Karpas-422 (cell line): ENCODE results near the gene ANKRD35. TPM values are rescaled to one million over a fixed set of nuclear protein-coding genes. Genes with fewer than 3 reads are reported as not detected.

ENCODE experiments used
- DNase-seq: peaks from one replicate; pipeline ENCODE4 v3.0.0-alpha.2; 2015
- H2AFZ ChIP-seq: fragments of 200-600 bp; sonication (generic); 2 replicates; pipeline ENCODE4 v1.6.1; 2014; ENCODE audit warnings: antibody characterized with exemption, low read length, mixed read lengths
- H3K27ac ChIP-seq: fragments of 200-600 bp; sonication (generic); 2 replicates; pipeline ENCODE4 v1.5.1; 2014; ENCODE audit warnings: mild to moderate bottlenecking, low read length, moderate library complexity
- H3K27me3 ChIP-seq: fragments of 200-600 bp; sonication (generic); 2 replicates; pipeline ENCODE4 v1.6.1; 2014; ENCODE audit warnings: low read length, mixed read lengths
- H3K36me3 ChIP-seq: fragments of 200-600 bp; sonication (generic); 2 replicates; pipeline ENCODE4 v1.6.1; 2014; ENCODE audit warnings: low read length, mixed read lengths; ENCODE audit not compliant: insufficient read depth
- H3K4me1 ChIP-seq: fragments of 200-600 bp; sonication (generic); 2 replicates; pipeline ENCODE4 v1.6.1; 2014; ENCODE audit warnings: mild to moderate bottlenecking, low read length, mixed read lengths
- H3K4me2 ChIP-seq: fragments of 200-600 bp; sonication (generic); 2 replicates; pipeline ENCODE4 v1.6.1; 2014; ENCODE audit warnings: low read length, low read depth, mild to moderate bottlenecking; ENCODE audit not compliant: poor library complexity, severe bottlenecking
- H3K4me3 ChIP-seq: fragments of 200-600 bp; sonication (generic); 2 replicates; pipeline ENCODE4 v1.5.1; 2014; ENCODE audit warnings: mild to moderate bottlenecking, antibody characterized with exemption, low read length, mixed read lengths
- H3K79me2 ChIP-seq: fragments of 200-600 bp; sonication (generic); 2 replicates; pipeline ENCODE4 v1.6.1; 2014; ENCODE audit warnings: mild to moderate bottlenecking, low read length, mixed read lengths
- H3K9ac ChIP-seq: fragments of 200-600 bp; sonication (generic); 2 replicates; pipeline ENCODE4 v1.6.0; 2014; ENCODE audit warnings: low read length
- H3K9me2 ChIP-seq: fragments of 200-600 bp; sonication (generic), shearing (Covaris generic); replicated peaks from 2 replicates; pipeline ENCODE4 v1.6.0; 2014; ENCODE audit warnings: mild to moderate bottlenecking, low read length, moderate library complexity; ENCODE audit not compliant: insufficient read depth
- H3K9me3 ChIP-seq: fragments of 300-700, 200-600 bp; sonication (generic); 2 replicates; pipeline ENCODE4 v1.6.1; 2014; ENCODE audit warnings: low read length, mixed read lengths
- H4K20me1 ChIP-seq: fragments of 200-600 bp; sonication (generic); 2 replicates; pipeline ENCODE4 v1.6.1; 2014; ENCODE audit warnings: mild to moderate bottlenecking, antibody characterized with exemption, low read length, low read depth; ENCODE audit not compliant: insufficient read depth
- total RNA-seq: library from RNA; depleted of rRNA; stranded (reverse); fragments of >200 nt; shearing (Covaris generic); gene quantifications from 2 replicates; pipeline ENCODE4 v1.2.3, GENCODE V29; 2014; ENCODE audit warnings: low replicate concordance

ANKRD35 gene
- total RNA-seq, 1 experiment from 2014 or later = not detected

DNA sequence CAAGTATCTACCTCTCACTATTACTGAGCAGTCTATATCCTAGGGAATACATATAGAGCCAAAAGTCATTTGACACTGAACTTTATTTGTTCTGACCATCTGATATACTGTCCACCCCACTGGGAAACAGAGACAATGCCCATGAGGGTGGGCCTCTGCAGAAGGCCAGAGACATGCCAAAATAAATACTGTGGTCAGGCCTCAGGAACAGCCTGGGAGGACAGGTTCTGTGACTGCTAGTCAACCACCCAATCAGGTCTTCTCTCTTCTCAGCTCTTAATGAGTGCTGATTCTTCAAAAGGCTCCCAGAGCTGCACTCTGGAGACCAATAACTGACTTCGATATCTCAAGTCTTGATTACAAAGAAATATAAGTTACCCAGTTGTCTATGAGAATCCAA lies 5.5 kb upstream of the ANKRD35 start:
- Histone ChIP-seq H4K20me1 (no peaks in the 10 kb centered on the region), H3K9ac (no peak overlapping the region)

DNA sequence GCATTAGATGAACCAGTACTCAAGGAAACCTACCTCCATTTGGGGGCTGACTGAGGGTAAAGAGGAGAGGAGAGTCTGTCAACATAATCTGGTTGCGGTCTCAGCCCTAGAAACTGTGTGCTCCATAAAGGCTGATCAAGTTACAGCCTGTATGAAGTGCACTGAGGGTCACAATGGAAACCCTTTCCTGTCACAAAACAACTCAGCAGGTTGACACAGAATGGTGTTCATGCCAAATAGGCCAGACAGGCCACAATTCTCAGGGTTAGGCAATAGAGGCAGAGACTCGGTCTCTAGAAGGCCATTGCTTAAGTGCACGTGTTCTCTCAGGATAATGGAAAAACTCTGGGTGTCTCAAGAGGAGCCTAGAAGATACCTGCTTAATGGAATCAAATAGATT lies 4.1 kb upstream of the ANKRD35 start:
- no peak overlapping the region for H3K9ac ChIP-seq
- H3K4me2 ChIP-seq = no peak overlapping the region
- H3K4me3 ChIP-seq = no peak overlapping the region
- H3K9me3 ChIP-seq = no peaks in the 10 kb centered on the region
- H3K36me3 ChIP-seq = no peaks in the 10 kb centered on the region
- H2AFZ ChIP-seq = no peak overlapping the region
- H3K79me2 ChIP-seq = no peaks in the 10 kb centered on the region
- H3K27me3 ChIP-seq = no peaks in the 10 kb centered on the region
- H4K20me1 ChIP-seq = no peaks in the 10 kb centered on the region
- peaks cover 16% of the 10 kb centered on the region for H3K4me1 ChIP-seq
- DNase-seq = no peak
- H3K9me2 ChIP-seq = no peaks in the 10 kb centered on the region
- no peak overlapping the region for H3K27ac ChIP-seq

More for the DNA sequence above, 5.5 kb upstream of the ANKRD35 start:
- Histone ChIP-seq H3K4me3 (no peak overlapping the region), H3K4me1 (peaks cover 8% of the 10 kb centered on the region; the same call in 1 of the 2 replicates), H3K4me2 (no peak overlapping the region), H2AFZ (no peak overlapping the region), H3K9me3 (no peaks in the 10 kb centered on the region), H3K9me2 (no peaks in the 10 kb centered on the region), H3K79me2 (no peaks in the 10 kb centered on the region), H3K36me3 (no peaks in the 10 kb centered on the region), H3K27ac (no peak overlapping the region), H3K27me3 (no peaks in the 10 kb centered on the region)
- no peak for DNase-seq

GRCh38 chr1:145887631-145888030 lies 2.0 kb upstream of the ANKRD35 start:
- Histone ChIP-seq H3K4me1 (peaks cover 16% of the 10 kb centered on the region), H3K27ac (no peak overlapping the region), H3K27me3 (no peaks in the 10 kb centered on the region), H3K9ac (no peak overlapping the region), H3K36me3 (no peaks in the 10 kb centered on the region), H3K4me2 (no peak overlapping the region), H2AFZ (no peak overlapping the region), H4K20me1 (no peaks in the 10 kb centered on the region), H3K79me2 (no peaks in the 10 kb centered on the region), H3K9me2 (no peaks in the 10 kb centered on the region), H3K9me3 (no peaks in the 10 kb centered on the region), H3K4me3 (no peak overlapping the region)
- no peak for DNase-seq

DNA sequence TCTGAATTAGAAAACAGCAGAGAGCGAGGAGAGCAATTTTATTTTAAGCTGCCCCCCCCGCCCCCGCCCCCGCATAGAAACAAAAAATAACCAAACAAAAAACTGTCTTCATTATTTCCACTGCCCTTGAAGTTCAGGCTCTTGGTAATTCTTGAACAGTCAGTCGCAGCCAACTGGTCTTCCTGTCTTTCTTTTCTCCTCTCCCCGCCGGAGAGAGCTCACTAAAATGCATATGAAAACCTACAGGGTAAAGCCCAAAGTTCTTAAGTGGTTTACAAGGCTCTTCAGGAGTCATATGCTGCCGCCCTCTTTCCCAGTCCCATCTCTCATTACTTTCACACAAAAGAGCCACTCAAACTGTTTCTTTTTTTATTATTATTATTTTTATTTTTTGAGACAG lies 1.1 kb upstream of the ANKRD35 start:
- Histone ChIP-seq H3K9ac (no peak overlapping the region), H2AFZ (no peak overlapping the region), H3K9me2 (no peaks in the 10 kb centered on the region), H3K36me3 (no peaks in the 10 kb centered on the region), H3K27me3 (no peaks in the 10 kb centered on the region), H3K4me1 (peaks cover 16% of the 10 kb centered on the region), H3K4me2 (no peak overlapping the region), H3K79me2 (no peaks in the 10 kb centered on the region), H4K20me1 (no peaks in the 10 kb centered on the region), H3K4me3 (no peak overlapping the region), H3K9me3 (no peaks in the 10 kb centered on the region), H3K27ac (no peak overlapping the region)
- no peak for DNase-seq

DNA sequence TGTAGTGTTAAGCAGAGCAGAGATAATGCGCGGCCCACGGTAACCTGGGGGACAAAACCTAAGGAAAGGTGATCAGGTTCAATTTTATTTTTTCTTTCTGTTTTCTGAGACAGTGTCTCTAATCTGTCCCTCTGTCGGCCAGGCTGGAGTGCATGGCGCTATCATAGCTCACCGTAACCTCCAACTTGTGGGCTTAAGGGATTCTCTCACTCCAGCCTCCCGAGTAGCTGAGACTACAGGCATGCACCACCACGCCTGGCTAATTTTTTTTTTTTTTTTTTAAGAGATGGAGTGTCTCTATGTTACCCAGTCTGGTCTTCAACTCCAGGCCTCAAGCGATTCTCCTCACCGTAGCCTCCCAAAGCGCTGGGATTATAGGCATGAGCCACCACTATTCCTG lies 724 bp upstream of the ANKRD35 start:
- H3K36me3 ChIP-seq = no peaks in the 10 kb centered on the region
- H3K9me3 ChIP-seq = no peaks in the 10 kb centered on the region
- H3K27ac ChIP-seq = no peak overlapping the region
- peak overlapping the region; percentile 68 for H3K4me2 ChIP-seq
- no peak overlapping the region for H3K9ac ChIP-seq
- H2AFZ ChIP-seq = 0 out of 2 replicates have a peak overlapping the region, but pooled peaks have one; percentile 92
- peaks cover 16% of the 10 kb centered on the region for H3K4me1 ChIP-seq
- no peaks in the 10 kb centered on the region for H4K20me1 ChIP-seq
- no peaks in the 10 kb centered on the region for H3K27me3 ChIP-seq
- peak overlapping the region; percentile 76; the same call in 1 of the 2 replicates for H3K4me3 ChIP-seq
- H3K9me2 ChIP-seq = no peaks in the 10 kb centered on the region
- no peaks in the 10 kb centered on the region for H3K79me2 ChIP-seq
- no peak for DNase-seq

DNA sequence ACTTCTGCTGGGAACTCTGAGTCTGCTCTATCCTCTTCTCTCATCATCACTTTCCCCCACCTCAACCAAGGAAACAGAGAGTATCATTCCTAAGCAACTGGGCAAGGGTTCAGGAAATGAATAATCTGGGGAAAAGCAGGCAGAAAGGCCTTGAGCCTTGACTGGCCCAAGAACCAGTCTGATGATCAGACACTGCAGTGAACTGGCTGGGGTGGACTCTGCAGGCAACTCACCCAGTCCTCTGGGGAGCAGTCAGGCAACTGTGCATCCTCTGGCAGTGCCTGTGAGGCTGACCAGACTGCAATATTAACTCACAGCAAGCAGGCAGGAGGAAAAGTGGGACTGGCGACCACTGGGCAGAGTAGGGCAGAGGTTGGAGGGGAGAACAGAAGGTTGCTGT lies 991 bp downstream of the ANKRD35 start:
- DNase-seq = no peak
- Histone ChIP-seq H3K4me3 (no peak overlapping the region), H3K4me2 (no peak overlapping the region), H4K20me1 (no peaks in the 10 kb centered on the region), H3K4me1 (peaks cover 16% of the 10 kb centered on the region), H3K79me2 (no peaks in the 10 kb centered on the region), H3K9ac (no peak overlapping the region), H3K36me3 (no peaks in the 10 kb centered on the region), H3K27me3 (no peaks in the 10 kb centered on the region), H2AFZ (no peak overlapping the region), H3K27ac (no peak overlapping the region), H3K9me3 (no peaks in the 10 kb centered on the region), H3K9me2 (no peaks in the 10 kb centered on the region)

GRCh38 chr1:145879775-145880174 lies 5.9 kb downstream of the ANKRD35 start:
- no peak overlapping the region for H2AFZ ChIP-seq
- no peak overlapping the region for H3K9ac ChIP-seq
- no peaks in the 10 kb centered on the region for H3K36me3 ChIP-seq
- no peaks in the 10 kb centered on the region for H3K9me2 ChIP-seq
- no peaks in the 10 kb centered on the region for H3K27me3 ChIP-seq
- no peak overlapping the region for H3K4me3 ChIP-seq
- no peak overlapping the region for H3K27ac ChIP-seq
- no peaks in the 10 kb centered on the region for H3K9me3 ChIP-seq
- H3K4me1 ChIP-seq = no peaks in the 10 kb centered on the region
- H3K4me2 ChIP-seq = no peak overlapping the region
- DNase-seq = no peak
- no peaks in the 10 kb centered on the region for H4K20me1 ChIP-seq
- H3K79me2 ChIP-seq = no peaks in the 10 kb centered on the region

- Histone ChIP-seq H3K79me2 (no peaks in the 10 kb centered on the region), H3K9ac (no peak overlapping the region), H3K4me2 (no peak overlapping the region), H3K27ac (no peak overlapping the region), H2AFZ (no peak overlapping the region), H3K27me3 (no peaks in the 10 kb centered on the region), H3K36me3 (no peaks in the 10 kb centered on the region), H3K9me2 (no peaks in the 10 kb centered on the region), H3K9me3 (no peaks in the 10 kb centered on the region), H3K4me3 (no peak overlapping the region), H4K20me1 (no peaks in the 10 kb centered on the region), H3K4me1 (no peaks in the 10 kb centered on the region)
- DNase-seq = no peak
Measured at GRCh38 chr1:145878724-145879123, 6.9 kb downstream of the ANKRD35 start.
